ENCODE data around the gene SGIP1. TPM values are rescaled to one million over a fixed set of nuclear protein-coding genes. Genes with fewer than 3 reads are reported as not detected.

Gene SGIP1
- total RNA-seq, 1 donor from 2014 or later, result not detected

DNA sequence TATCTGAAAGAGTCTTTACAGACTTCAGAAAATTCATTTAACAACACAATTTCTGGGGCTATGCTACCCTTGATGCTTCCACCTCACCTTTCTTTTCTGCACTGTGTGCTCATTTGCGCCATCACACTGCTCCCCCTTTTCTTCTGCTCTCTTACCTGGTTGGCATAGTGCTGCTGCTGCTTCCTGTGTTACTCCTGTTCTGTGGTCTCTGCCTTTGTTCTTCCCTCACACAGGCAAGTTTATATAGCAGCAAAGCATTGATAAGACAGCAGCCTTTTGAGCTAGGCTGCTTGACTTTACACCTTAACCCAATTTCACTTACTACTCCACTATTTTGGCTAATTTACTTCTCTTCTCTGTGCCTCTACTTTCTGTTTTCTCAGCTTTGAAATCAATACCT lies 18.3 kb downstream of the SGIP1 start:
- H3K36me3 Mint-ChIP-seq (ENCODE audit: low read depth), result no peaks in the 10 kb centered on the region
- peaks cover 19% of the 10 kb centered on the region for H3K27me3 Mint-ChIP-seq
- H3K9me3 Mint-ChIP-seq, result no peaks in the 10 kb centered on the region
- no peak overlapping the region for H3K4me3 Mint-ChIP-seq
- no peak for DNase-seq
- H3K4me1 Mint-ChIP-seq, result no peaks in the 10 kb centered on the region
- intact Hi-C loops (cut with micrococcal nuclease), result no loop called here
- H3K27ac Mint-ChIP-seq, result no peak overlapping the region

DNA sequence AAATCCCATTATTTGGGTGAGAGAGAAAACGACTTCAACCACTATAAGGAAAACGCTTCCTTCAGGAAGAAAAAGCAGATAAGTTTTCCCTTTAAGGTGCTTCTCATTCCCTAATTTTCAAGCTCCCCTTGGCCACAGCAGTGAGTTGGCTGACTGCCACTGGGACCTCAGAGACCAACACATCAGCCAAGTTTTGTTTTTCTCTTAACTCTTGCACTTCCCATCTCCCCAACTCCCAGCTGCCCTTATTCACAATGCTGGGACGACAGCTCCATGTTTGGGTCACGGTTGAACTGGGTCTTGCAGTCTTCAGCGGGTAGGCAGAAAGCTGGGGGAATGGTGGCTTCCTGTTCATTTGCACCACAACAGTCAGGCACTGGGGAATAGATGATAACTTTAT lies 18.9 kb downstream of the SGIP1 start:
- Mint-ChIP-seq H3K4me3 (no peak overlapping the region), H3K27ac (no peak overlapping the region), H3K9me3 (no peaks in the 10 kb centered on the region), H3K4me1 (no peaks in the 10 kb centered on the region), H3K36me3 (ENCODE audit: low read depth) (no peaks in the 10 kb centered on the region), H3K27me3 (peaks cover 15% of the 10 kb centered on the region)
- DNase-seq, result no peak
- intact Hi-C loops (cut with micrococcal nuclease), result no loop called here

DNA sequence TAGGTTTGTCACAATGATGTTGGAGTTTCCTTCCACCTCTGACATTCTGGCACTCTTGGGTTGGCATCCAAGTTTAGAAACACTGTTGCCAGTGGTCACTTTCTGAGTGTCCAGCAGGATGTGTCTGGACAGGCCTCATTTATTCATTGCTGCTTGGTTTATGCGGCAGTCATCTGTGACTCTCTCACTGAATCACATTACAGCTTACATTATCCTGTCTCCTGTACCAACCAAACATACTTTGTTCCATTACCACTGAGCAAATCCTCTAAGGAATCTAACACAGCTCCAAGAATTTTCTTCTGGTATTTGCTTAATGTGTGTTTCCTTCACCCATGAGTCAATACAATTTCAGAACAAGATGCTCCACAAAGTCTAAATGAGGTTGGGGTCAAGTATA lies 19.9 kb downstream of the SGIP1 start:
- H3K9me3 Mint-ChIP-seq, result no peaks in the 10 kb centered on the region
- H3K4me3 Mint-ChIP-seq, result no peak overlapping the region
- peaks cover 15% of the 10 kb centered on the region for H3K27me3 Mint-ChIP-seq
- H3K36me3 Mint-ChIP-seq (ENCODE audit: low read depth), result no peaks in the 10 kb centered on the region
- intact Hi-C loops (cut with micrococcal nuclease), result no loop called here
- no peak overlapping the region for H3K27ac Mint-ChIP-seq
- no peak for DNase-seq
- no peaks in the 10 kb centered on the region for H3K4me1 Mint-ChIP-seq

DNA sequence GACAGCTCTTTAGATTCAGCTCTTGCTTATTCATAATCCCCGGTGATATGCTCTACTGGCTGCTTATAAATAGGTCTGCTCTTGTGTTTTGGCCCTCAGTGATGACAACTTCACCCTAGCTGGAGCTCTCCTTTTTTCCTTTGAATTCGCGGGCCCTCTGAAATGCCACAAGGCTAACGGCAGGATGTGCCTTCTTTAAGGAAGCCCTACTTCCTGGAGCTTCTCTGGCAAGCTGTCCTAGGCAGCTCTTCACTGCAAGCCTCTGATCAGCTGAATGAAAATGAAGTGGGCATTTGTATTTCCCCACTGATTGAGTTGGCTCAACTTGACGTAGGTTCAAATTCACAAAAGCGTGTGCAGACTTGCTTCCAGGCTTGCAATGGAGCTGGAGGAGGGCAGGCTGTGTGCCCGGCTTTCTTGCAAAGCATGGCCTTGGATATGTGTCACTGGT lies 22.2 kb downstream of the SGIP1 start:
- Mint-ChIP-seq H3K9me3 (no peaks in the 10 kb centered on the region), H3K27ac (no peak overlapping the region), H3K4me3 (no peak overlapping the region), H3K27me3 (peaks cover 16% of the 10 kb centered on the region), H3K36me3 (ENCODE audit: low read depth) (no peaks in the 10 kb centered on the region), H3K4me1 (no peaks in the 10 kb centered on the region)
- no peak for DNase-seq
- intact Hi-C loops (cut with micrococcal nuclease), result no loop called here

DNA sequence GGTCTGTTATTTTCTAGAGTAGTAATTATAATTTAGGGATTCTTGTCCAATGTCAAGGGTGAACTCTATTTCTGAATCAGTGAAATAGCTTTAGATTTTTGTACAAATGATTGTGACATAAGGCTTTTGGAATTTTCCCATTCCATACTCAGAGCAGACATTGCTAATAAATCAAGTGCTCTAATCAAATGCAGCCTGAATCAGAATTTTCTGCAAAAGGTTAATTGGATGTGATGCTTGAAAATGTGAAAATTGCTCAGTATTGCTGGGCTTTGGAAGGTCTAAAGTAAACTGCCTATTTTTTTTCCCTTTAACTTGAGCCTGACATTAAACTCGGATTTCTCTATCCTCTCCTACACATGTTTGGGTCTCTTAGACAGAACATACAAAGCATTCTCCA lies 23.2 kb downstream of the SGIP1 start:
- Mint-ChIP-seq H3K36me3 (ENCODE audit: low read depth) (no peaks in the 10 kb centered on the region), H3K4me1 (no peaks in the 10 kb centered on the region), H3K27me3 (peaks cover 17% of the 10 kb centered on the region), H3K4me3 (no peak overlapping the region), H3K27ac (no peak overlapping the region), H3K9me3 (no peaks in the 10 kb centered on the region)
- intact Hi-C loops (cut with micrococcal nuclease), result no loop called here
- no peak for DNase-seq

DNA sequence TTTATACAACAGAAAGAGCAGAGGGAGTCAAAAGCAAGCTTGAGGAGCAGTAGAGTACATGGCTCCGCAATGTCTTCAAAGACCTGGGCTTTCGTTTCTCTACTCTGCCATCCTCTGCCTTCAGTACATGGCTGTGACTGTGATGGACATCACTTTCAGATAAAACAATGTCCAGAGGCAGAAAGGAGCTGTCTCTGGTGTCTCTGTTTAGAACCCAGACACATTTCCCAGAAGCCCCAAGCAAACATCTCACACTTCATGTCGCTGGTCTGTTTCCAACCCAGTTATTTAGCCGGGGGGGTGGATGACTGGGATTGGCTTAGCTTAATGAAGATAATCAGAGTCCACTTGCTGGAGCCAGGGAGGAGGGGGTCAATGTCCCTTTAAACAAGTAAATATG lies 25.6 kb downstream of the SGIP1 start:
- DNase-seq, result no peak
- Mint-ChIP-seq H3K9me3 (no peaks in the 10 kb centered on the region), H3K4me3 (no peak overlapping the region), H3K4me1 (no peaks in the 10 kb centered on the region), H3K36me3 (ENCODE audit: low read depth) (no peaks in the 10 kb centered on the region), H3K27ac (no peak overlapping the region), H3K27me3 (peaks cover 12% of the 10 kb centered on the region)
- intact Hi-C loops (cut with micrococcal nuclease), result no loop called here

DNA sequence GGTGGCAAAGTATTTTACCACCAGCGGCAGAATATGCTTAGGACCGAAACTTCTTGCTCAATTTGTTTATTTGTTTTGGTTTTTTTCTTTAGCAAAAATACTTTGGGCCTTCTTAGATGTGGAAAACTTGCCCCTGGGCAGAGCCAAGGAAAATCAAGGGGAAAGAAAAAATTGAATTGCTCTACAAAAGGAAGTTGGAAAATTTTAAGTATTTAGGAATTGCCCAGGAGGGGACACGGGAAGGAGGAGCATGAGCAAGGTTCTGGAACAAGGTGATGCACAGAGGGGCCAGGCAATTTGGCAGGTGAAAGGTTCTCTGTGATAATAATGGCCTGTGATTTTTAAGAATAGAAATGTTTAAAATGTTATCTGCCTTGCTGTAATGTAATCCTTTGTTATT lies 28.6 kb downstream of the SGIP1 start:
- H3K36me3 Mint-ChIP-seq (ENCODE audit: low read depth), result no peaks in the 10 kb centered on the region
- no peak overlapping the region for H3K27ac Mint-ChIP-seq
- no peak overlapping the region for H3K4me3 Mint-ChIP-seq
- no peaks in the 10 kb centered on the region for H3K9me3 Mint-ChIP-seq
- intact Hi-C loops (cut with micrococcal nuclease), result no loop called here
- H3K4me1 Mint-ChIP-seq, result no peaks in the 10 kb centered on the region
- peaks cover 11% of the 10 kb centered on the region for H3K27me3 Mint-ChIP-seq
- no peak for DNase-seq

DNA sequence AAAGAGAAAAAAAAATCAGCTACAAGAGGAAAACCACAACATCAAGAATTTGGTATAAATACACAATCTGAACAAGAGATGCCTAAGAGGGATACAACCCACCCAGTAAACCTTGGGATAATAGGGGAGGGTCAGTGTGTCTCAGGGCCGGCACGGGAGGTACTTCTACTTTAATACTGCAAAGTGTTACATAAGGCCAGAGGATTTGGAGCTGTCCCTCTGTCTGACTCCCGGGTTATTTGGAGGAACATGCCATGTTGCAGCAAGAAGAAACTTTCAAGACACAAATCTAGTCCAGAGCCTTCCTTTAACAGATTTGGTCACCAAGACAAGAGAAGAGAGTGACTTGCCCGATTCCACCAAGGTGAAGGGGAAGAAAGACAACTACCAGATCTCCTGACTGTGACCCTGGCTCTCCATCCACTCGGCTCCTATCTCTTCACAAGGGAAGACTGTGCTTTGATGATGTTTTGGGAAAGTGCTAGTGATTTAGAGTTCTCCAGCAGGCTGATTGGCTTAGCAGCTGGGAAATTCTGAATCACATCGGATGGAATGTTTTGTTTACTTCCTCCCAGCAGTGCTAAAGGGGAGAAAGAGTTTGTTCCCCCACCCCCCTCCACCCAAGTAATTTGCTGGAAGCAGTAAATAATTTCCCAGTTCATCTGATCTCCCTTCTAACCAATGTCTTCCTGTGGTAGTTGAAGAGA lies 29.3 kb downstream of the SGIP1 start:
- DNase-seq, result no peak
- Mint-ChIP-seq H3K27me3 (peaks cover 14% of the 10 kb centered on the region), H3K4me1 (no peaks in the 10 kb centered on the region), H3K27ac (no peak overlapping the region), H3K36me3 (ENCODE audit: low read depth) (no peaks in the 10 kb centered on the region), H3K9me3 (peaks cover 6% of the 10 kb centered on the region), H3K4me3 (no peak overlapping the region)
- intact Hi-C loops (cut with micrococcal nuclease), result no loop called here

DNA sequence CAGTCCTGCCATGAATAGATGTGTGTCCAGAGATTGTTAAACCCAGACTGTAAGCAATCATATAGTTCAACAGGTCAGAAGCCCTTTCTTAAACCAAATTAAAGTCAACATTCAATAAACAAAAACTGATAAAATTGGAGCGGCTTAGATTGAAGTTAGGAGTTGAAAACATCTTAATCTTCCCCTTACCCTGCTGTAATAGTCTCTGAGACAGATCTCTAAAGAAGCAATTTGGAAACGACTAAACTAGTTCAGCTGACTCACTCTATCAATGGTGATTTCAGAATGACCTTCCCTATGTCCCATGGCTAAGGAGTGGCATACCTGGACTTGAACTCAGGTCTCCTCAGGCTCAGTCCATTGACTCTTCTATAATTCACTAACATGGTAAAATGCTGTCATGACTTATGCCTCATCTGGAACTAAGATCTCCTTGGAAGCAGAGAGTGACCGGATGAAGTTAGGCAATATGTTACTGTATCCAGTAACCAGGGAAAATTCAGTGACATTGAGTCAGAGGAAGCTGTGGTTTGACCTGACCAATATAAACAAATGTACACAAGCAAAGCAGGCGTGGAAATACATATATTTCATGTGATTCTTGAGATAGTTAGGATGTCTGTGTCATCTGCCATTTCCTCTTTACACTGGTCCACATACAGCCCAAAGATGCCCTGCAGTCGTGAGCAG lies 30.1 kb downstream of the SGIP1 start:
- intact Hi-C loops (cut with micrococcal nuclease), result no loop called here
- no peaks in the 10 kb centered on the region for H3K4me1 Mint-ChIP-seq
- DNase-seq, result no peak
- H3K4me3 Mint-ChIP-seq, result no peak overlapping the region
- H3K27me3 Mint-ChIP-seq, result peaks cover 14% of the 10 kb centered on the region
- H3K9me3 Mint-ChIP-seq, result peaks cover 7% of the 10 kb centered on the region
- H3K27ac Mint-ChIP-seq, result no peak overlapping the region
- no peaks in the 10 kb centered on the region for H3K36me3 Mint-ChIP-seq (ENCODE audit: low read depth)

DNA sequence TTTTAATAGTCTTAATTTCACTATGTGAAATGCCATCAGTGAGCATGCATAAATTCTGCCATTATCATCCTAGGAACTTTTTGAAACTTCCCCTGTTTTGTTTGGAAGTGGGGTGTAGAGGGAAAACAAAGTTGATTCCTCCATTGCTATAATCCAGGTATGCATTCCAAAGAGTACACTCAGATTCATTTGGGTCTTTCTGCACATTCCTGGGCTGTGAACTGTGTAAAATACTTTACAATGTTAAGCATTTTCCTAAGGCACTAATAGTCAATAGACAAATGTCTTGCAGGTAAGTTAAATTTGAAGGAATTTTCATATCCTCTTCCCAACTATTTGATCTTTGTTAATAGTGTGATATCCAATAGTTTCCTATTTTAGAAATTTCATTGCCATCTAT lies 36.2 kb downstream of the SGIP1 start:
- DNase-seq, result no peak
- peaks cover 18% of the 10 kb centered on the region for H3K27me3 Mint-ChIP-seq
- intact Hi-C loops (cut with micrococcal nuclease), result no loop called here
- peaks cover 7% of the 10 kb centered on the region for H3K9me3 Mint-ChIP-seq
- H3K27ac Mint-ChIP-seq, result no peak overlapping the region
- H3K36me3 Mint-ChIP-seq (ENCODE audit: low read depth), result no peaks in the 10 kb centered on the region
- no peaks in the 10 kb centered on the region for H3K4me1 Mint-ChIP-seq
- H3K4me3 Mint-ChIP-seq, result no peak overlapping the region

DNA sequence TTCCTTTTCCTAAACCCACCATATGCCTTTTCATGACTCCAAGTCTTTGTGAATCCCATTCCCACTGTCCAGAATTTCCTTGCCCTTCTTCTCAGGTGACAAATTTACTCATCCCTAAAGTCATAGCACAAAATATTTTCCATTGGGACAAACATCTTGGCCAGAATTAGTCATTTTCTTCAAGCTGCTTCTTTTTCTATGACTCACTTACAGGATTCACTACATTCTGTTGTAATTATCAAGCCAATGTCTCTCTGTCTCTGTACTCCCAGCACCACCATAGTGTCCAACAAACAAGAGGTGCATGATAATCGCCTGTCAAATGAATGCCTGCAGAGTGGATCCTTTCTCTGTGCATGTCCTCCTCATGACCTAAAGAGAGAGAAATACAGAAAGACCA lies 37.8 kb downstream of the SGIP1 start:
- Mint-ChIP-seq H3K9me3 (peaks cover 7% of the 10 kb centered on the region), H3K27ac (no peak overlapping the region), H3K4me1 (no peaks in the 10 kb centered on the region), H3K36me3 (ENCODE audit: low read depth) (no peaks in the 10 kb centered on the region), H3K27me3 (peaks cover 19% of the 10 kb centered on the region), H3K4me3 (no peak overlapping the region)
- no peak for DNase-seq
- intact Hi-C loops (cut with micrococcal nuclease), result no loop called here

DNA sequence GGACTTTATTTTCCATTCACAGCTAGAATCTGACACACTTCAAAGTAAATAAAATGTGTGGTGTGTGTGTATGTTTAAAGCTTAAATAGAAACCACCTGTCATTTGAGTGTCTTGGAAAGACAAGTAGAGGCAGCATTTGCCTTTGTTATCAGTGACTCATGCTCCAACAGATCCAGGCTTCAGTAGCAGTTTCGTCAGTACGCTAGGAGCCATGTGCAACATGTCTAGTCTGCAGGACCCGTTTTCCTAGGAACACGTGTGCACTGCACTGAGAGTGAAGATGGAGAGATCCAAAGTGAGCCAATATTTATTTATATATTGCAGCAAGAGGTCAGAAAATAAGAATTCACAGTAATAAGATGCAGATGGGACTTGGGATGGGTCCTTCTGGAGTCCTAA lies 41.8 kb downstream of the SGIP1 start:
- intact Hi-C loops (cut with micrococcal nuclease), result no loop called here
- no peak for DNase-seq
- H3K27me3 Mint-ChIP-seq, result peaks cover 24% of the 10 kb centered on the region

DNA sequence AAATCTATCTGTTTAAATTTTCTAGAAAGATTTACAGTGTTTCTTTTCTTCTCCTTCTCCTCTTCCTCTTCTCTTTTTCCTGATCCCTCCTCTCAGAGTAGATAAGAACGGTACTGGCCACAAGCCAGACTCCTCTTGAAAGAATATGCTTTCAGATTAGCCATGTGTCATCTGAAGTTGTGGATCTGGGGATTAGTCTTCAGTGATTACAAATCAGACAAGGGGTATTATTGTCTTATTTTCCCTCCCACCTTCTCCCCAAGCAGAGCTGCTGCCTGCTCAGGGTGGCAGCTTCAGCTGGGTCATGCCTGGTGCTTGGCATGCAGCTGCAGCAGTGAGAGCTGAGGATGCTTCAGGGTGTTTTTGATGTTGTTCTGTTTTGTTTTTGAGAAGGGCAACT lies 42.7 kb downstream of the SGIP1 start:
- no peak overlapping the region for H3K27ac Mint-ChIP-seq
- H3K36me3 Mint-ChIP-seq (ENCODE audit: low read depth), result no peaks in the 10 kb centered on the region
- H3K4me3 Mint-ChIP-seq, result no peak overlapping the region
- H3K27me3 Mint-ChIP-seq, result peaks cover 22% of the 10 kb centered on the region
- intact Hi-C loops (cut with micrococcal nuclease), result no loop called here
- no peak for DNase-seq
- H3K4me1 Mint-ChIP-seq, result no peaks in the 10 kb centered on the region
- H3K9me3 Mint-ChIP-seq, result no peaks in the 10 kb centered on the region

More for the DNA sequence above, 41.8 kb downstream of the SGIP1 start:
- H3K4me1 Mint-ChIP-seq, result no peaks in the 10 kb centered on the region
- no peak overlapping the region for H3K4me3 Mint-ChIP-seq
- H3K27ac Mint-ChIP-seq, result no peak overlapping the region
- H3K9me3 Mint-ChIP-seq, result no peaks in the 10 kb centered on the region
- no peaks in the 10 kb centered on the region for H3K36me3 Mint-ChIP-seq (ENCODE audit: low read depth)

DNA sequence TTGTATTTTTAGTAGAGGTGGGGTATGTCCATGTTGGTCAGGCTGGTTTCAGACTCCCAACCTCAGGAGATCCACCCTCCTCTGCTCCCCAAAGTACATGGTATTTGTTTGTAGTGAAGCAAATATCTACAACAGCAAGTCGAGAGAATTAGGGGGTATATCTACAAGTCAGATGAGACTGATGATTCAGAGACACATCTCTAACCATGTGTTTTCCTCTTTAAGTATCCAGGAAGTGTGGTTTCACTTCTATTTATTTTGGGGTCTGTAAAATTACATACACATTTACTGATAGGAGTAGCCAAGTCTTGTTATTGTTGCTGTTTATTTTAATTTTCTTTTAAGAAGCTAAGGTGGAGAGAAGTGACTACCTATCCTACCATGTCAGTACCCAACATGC lies 44.9 kb downstream of the SGIP1 start:
- H3K9me3 Mint-ChIP-seq, result no peaks in the 10 kb centered on the region
- H3K36me3 Mint-ChIP-seq (ENCODE audit: low read depth), result no peaks in the 10 kb centered on the region
- intact Hi-C loops (cut with micrococcal nuclease), result no loop called here
- H3K27ac Mint-ChIP-seq, result no peak overlapping the region
- DNase-seq, result no peak
- H3K4me3 Mint-ChIP-seq, result no peak overlapping the region
- H3K4me1 Mint-ChIP-seq, result no peaks in the 10 kb centered on the region
- peaks cover 21% of the 10 kb centered on the region for H3K27me3 Mint-ChIP-seq

DNA sequence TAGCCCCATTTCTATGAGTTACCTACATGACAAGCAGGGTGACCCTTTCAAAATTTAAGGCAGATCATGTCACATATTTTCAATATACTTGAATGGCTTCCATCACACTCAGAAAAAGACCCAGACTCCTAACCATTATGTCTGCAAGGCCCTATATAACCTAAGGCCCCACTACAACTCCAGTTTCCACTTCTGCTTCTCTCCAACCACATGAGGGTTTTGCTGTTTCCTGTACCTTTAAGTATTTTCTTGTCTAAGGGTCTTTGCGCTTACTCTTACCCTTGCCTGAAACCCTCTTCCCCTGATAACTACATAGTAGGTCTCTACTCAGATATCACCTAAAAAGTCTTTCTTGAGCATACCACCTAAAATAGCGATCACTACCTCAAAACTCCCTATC lies 46.1 kb downstream of the SGIP1 start:
- Mint-ChIP-seq H3K27me3 (peaks cover 20% of the 10 kb centered on the region), H3K4me3 (no peak overlapping the region), H3K27ac (no peak overlapping the region), H3K4me1 (no peaks in the 10 kb centered on the region), H3K9me3 (no peaks in the 10 kb centered on the region), H3K36me3 (ENCODE audit: low read depth) (no peaks in the 10 kb centered on the region)
- DNase-seq, result no peak
- intact Hi-C loops (cut with micrococcal nuclease), result no loop called here

Data from activated CD4-positive, alpha-beta T cell treated with anti-CD3 and anti-CD28 coated beads, Interleukin-2, amount 10 ng/mL, durations not matched to agents 24 days and 14 days (primary cell).